Left ventricle myocardium superior (tissue), 1 donor: ENCODE measurements around the gene STX10. TPM values are rescaled to one million over a fixed set of nuclear protein-coding genes. Genes with fewer than 3 reads are reported as not detected.
A peak's percentile ranks its signal among the peaks of the same experiment; 100 is the strongest.

Source experiments
- ATAC-seq: fragments of 200-7000 bp; cut with Tn5 transposase; one replicate; pipeline ENCODE4 v1.9.1; 2020; ENCODE audit warnings: mild to moderate bottlenecking, moderate library complexity
- DNase-seq: peaks from one replicate; pipeline ENCODE4 v3.0.0-alpha.2; 2020
- intact Hi-C: fragments of 100-400 bp; cut with micrococcal nuclease; formaldehyde crosslinking; loops from one replicate; pipeline ENCODE4 v1.11.0; 2022
- total RNA-seq: library from RNA; stranded (reverse); fragmentation: NEBNext Ultra II Directional; extraction: Animal tissue kit (Norgen Biotek cat#: 25700); gene quantifications from one replicate; pipeline ENCODE4 v1.2.1, GENCODE V29; 2021
- donor health status: DM: no; HTN: yes; CAD: no; lungs with severe emphysema.

The STX10 gene
- total RNA-seq, 1 donor from 2014 or later: 46.4 TPM

- ATAC-seq (no peak), DNase-seq (no peak)
- intact Hi-C loops: no loop called here
Measured at GRCh38 chr19:13122980-13123957, 26.9 kb downstream of the STX10 start.

GRCh38 chr19:13122275-13122878 is 27.8 kb downstream of the STX10 start:
- intact Hi-C loops: no loop called here
- DNase-seq (no peak), ATAC-seq (no peak)

- ATAC-seq (no peak), DNase-seq (no peak)
- intact Hi-C loops: no loop called here
Measured at GRCh38 chr19:13121551-13122274, 28.5 kb downstream of the STX10 start.

GRCh38 chr19:13120817-13121216 is 29.4 kb downstream of the STX10 start:
- DNase-seq (no peak), ATAC-seq (no peak)
- intact Hi-C loops: no loop called here

- no peak for ATAC-seq
Measured at GRCh38 chr19:13120031-13120430, 30.1 kb downstream of the STX10 start.

GRCh38 chr19:13119627-13120026 is 30.5 kb downstream of the STX10 start:
- DNase-seq: no peak
- intact Hi-C loops: no loop called here
- ATAC-seq: no peak

More at GRCh38 chr19:13120031-13120430, 30.1 kb downstream of the STX10 start:
- intact Hi-C loops: no loop called here
- DNase-seq: no peak

GRCh38 chr19:13118424-13119193 is 31.6 kb downstream of the STX10 start:
- no peak for ATAC-seq
- intact Hi-C loops: no loop called here
- DNase-seq: peak; percentile 64

GRCh38 chr19:13117772-13118423 is 32.3 kb downstream of the STX10 start, which contains the start of gene NACC1:
TSS of gene NACC1 (plus strand) at chr19:13118264. CDS start at chr19:13135208, 16,944 bp downstream.
- intact Hi-C loops: no loop called here

GRCh38 chr19:13117176-13117771 is 32.9 kb downstream of the STX10 start:
- intact Hi-C loops: no loop called here
- DNase-seq: no peak
- ATAC-seq: peak; percentile 11

More at GRCh38 chr19:13117772-13118423, 32.3 kb downstream of the STX10 start, which contains the start of gene NACC1:
- DNase-seq (peak; percentile 95), ATAC-seq (peak; percentile 95)

- intact Hi-C loops: no loop called here
- DNase-seq: peak; percentile 93
- ATAC-seq: peak; percentile 84
Measured at GRCh38 chr19:13116282-13117175, 33.6 kb downstream of the STX10 start, which contains the start of gene TRMT1. TSS of gene TRMT1 (minus strand) at chr19:13116740. CDS start at chr19:13116399, 341 bp downstream.

- DNase-seq (no peak), ATAC-seq (no peak)
- intact Hi-C loops: no loop called here
Measured at GRCh38 chr19:13115936-13116281, 34.3 kb downstream of the STX10 start.

- ATAC-seq: no peak
- DNase-seq: no peak
- intact Hi-C loops: no loop called here
Measured at GRCh38 chr19:13112555-13112954, 37.6 kb downstream of the STX10 start.

- no peak for ATAC-seq
- intact Hi-C loops: no loop called here
- DNase-seq: no peak
Measured at GRCh38 chr19:13110099-13110610, 40.0 kb downstream of the STX10 start.

GRCh38 chr19:13109361-13110098 is 40.6 kb downstream of the STX10 start:
- intact Hi-C loops: no loop called here
- DNase-seq (no peak), ATAC-seq (no peak)

GRCh38 chr19:13104848-13105711 is 45.1 kb downstream of the STX10 start:
- intact Hi-C loops: no loop called here
- DNase-seq (no peak), ATAC-seq (peak; percentile 0)
